HFFc6 (cell line): ENCODE data around the gene CEP57L1. TPM values are rescaled to one million over a fixed set of nuclear protein-coding genes. Genes with fewer than 3 reads are reported as not detected.
"Not testable (repeated sequence)": the region's sequence is repeated elsewhere in the genome, so short reads cannot be mapped to it uniquely, and the experiment has no call there.

Experiments used
- DNase-seq: peaks from one replicate; pipeline ENCODE4 v3.0.0-alpha.2; 2018
- H3K27ac Mint-ChIP-seq: 2 replicates; pipeline ENCODE4 v1.8.0; 2020; ENCODE audit warnings: mild to moderate bottlenecking, mixed read lengths
- H3K27me3 Mint-ChIP-seq: 2 replicates; pipeline ENCODE4 v1.8.0; 2021; ENCODE audit warnings: mild to moderate bottlenecking, moderate library complexity, mixed read lengths; ENCODE audit not compliant: insufficient read depth
- H3K36me3 Mint-ChIP-seq: 2 replicates; pipeline ENCODE4 v1.8.0; 2021; ENCODE audit warnings: low read depth, mixed read lengths
- H3K4me1 Mint-ChIP-seq: 2 replicates; pipeline ENCODE4 v1.8.0; 2020; ENCODE audit warnings: low read depth, mixed read lengths
- H3K4me3 Mint-ChIP-seq: 2 replicates; pipeline ENCODE4 v1.8.0; 2020; ENCODE audit warnings: mild to moderate bottlenecking, moderate library complexity, mixed read lengths
- H3K9me3 Mint-ChIP-seq: 2 replicates; pipeline ENCODE4 v1.8.0; 2020; ENCODE audit warnings: mild to moderate bottlenecking, mixed read lengths
- total RNA-seq, 6 experiments: library from RNA; stranded (reverse); fragmentation: NEBNext Ultra II Directional; extraction: Animal tissue kit (Norgen Biotek cat#: 25700); gene quantifications; 2 replicates in 1 of 6; 3 replicates in 5 of 6; pipeline ENCODE4 v1.2.3, GENCODE V29; 2021
- TF ChIP-seq, protein P1 (sequence below): fragments of 200-600 bp; sonication (generic); IDR thresholded peaks from 2 replicates; pipeline ENCODE4 v1.5.0; 2021; ENCODE audit warnings: antibody characterized with exemption, mild to moderate bottlenecking

Gene CEP57L1
- total RNA-seq, 6 experiments from 2014 or later: 16.3 to 24.9 (median 21.6) TPM

DNA sequence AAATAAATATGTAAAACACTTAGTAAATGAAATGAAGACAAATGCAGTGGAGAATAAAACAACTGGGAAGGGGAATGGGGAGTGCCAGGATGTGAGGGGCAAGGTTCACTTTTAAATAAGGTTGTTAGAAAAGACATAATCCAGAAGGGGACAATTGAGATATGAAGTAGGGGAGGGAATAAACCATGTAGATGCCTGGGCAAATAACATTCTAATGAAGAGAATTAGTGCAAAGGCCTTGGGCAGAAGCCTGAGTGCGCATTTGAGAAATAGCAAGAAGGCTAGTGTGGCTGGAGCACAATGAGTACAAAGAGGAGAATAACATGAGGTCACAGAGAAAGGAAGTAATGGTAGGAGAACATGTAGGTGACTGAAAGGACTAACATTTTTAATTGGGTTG lies 2.4 kb downstream of the CEP57L1 start:
- no peak overlapping the region for H3K4me3 Mint-ChIP-seq
- no peaks in the 10 kb centered on the region for H3K27me3 Mint-ChIP-seq
- peaks cover 32% of the 10 kb centered on the region for H3K36me3 Mint-ChIP-seq
- TF ChIP-seq, protein P1, sequence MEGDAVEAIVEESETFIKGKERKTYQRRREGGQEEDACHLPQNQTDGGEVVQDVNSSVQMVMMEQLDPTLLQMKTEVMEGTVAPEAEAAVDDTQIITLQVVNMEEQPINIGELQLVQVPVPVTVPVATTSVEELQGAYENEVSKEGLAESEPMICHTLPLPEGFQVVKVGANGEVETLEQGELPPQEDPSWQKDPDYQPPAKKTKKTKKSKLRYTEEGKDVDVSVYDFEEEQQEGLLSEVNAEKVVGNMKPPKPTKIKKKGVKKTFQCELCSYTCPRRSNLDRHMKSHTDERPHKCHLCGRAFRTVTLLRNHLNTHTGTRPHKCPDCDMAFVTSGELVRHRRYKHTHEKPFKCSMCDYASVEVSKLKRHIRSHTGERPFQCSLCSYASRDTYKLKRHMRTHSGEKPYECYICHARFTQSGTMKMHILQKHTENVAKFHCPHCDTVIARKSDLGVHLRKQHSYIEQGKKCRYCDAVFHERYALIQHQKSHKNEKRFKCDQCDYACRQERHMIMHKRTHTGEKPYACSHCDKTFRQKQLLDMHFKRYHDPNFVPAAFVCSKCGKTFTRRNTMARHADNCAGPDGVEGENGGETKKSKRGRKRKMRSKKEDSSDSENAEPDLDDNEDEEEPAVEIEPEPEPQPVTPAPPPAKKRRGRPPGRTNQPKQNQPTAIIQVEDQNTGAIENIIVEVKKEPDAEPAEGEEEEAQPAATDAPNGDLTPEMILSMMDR: no peak
- H3K9me3 Mint-ChIP-seq: no peaks in the 10 kb centered on the region
- peaks cover 37% of the 10 kb centered on the region for H3K4me1 Mint-ChIP-seq
- no peak for DNase-seq
- H3K27ac Mint-ChIP-seq: no peak overlapping the region

DNA sequence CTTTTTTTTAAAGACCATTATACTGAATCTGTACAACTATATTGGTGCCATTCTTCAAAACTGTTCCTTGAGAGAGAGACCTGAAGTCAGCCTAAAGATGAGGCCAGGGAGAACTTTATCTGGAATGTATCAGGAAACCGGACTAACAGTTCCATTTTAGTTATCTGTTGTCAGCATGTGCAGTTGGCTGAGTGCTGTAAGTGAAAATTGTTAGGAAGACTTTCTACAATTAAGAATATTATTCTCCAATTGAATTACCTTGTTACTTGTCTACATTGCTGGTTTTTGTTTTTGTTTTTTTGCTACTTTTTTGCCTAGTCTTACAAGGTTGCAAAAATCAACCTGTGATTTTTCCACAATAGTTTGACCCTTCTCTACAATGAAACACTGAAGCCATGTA lies 7.5 kb downstream of the CEP57L1 start:
- Mint-ChIP-seq H3K4me3 (no peak overlapping the region), H3K36me3 (peaks cover 24% of the 10 kb centered on the region), H3K4me1 (peaks cover 17% of the 10 kb centered on the region), H3K27ac (no peak overlapping the region), H3K9me3 (no peaks in the 10 kb centered on the region), H3K27me3 (no peaks in the 10 kb centered on the region)
- DNase-seq: no peak
- TF ChIP-seq, protein P1: no peak

DNA sequence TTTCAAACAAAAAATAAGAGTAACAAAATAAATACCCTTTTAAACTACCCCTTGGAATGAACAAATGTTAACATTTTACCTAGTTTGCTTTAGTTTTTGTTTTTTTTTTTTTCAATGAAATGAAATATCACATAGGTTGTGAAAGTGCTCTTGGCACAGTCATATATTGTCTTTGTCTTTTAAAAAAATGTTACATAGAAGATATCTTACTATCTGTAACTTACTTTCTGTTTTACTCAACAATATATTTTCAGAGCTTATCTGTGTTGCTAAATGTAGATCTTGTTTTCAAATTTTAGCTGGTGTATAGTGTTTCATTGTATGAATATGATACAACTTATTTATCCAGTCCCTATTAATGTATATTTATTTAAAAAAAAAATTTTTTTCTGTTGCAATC lies 8.6 kb downstream of the CEP57L1 start:
- TF ChIP-seq, protein P1: no peak
- H3K4me1 Mint-ChIP-seq: peaks cover 11% of the 10 kb centered on the region; the same call in 1 of the 2 replicates
- H3K36me3 Mint-ChIP-seq: peaks cover 14% of the 10 kb centered on the region
- no peaks in the 10 kb centered on the region for H3K9me3 Mint-ChIP-seq
- DNase-seq: no peak
- no peak overlapping the region for H3K4me3 Mint-ChIP-seq
- no peak overlapping the region for H3K27ac Mint-ChIP-seq
- no peaks in the 10 kb centered on the region for H3K27me3 Mint-ChIP-seq

DNA sequence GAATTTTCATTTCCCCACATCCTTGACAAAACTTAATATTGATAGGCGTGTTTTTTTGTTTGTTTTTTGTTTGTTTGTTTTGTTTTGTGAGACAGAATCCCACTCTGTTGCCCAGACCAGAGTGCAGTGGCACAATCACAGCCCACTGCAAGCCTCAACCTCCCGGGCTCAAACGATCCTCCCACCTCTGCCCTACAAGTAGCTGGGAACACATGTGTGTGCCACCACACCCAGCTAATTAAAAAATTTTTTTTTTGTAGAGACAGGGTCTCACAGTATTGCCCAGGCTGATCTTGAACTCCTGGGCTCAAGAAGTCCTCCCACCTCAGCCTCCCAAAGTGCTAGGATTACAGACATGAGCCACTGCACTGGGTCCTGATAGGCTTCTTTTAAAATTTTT lies 9.2 kb downstream of the CEP57L1 start:
- peaks cover 7% of the 10 kb centered on the region; the same call in 1 of the 2 replicates for H3K4me1 Mint-ChIP-seq
- peaks cover 11% of the 10 kb centered on the region; the same call in 1 of the 2 replicates for H3K36me3 Mint-ChIP-seq

DNA sequence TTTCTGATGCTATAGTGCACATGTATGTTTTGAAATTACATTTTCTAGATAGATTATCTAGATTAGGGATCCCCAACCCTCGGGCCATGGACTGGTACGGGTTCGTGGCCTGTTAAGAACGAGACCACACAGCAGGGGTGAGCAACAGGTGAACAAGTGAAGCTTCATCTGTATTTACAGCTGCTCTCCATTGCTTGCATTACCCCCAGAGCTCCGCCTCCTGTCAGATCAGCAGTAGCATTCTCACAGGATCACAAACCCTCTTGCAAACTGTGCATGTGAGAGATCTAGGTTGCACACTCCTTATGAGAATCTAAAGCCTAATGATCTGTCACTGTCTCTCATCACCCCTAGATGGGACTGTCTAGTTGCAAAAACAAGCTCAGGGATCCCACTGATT lies 10.4 kb downstream of the CEP57L1 start:
- no peaks in the 10 kb centered on the region for H3K27me3 Mint-ChIP-seq
- H3K36me3 Mint-ChIP-seq: peaks cover 23% of the 10 kb centered on the region
- DNase-seq: no peak
- no peak overlapping the region for H3K27ac Mint-ChIP-seq
- H3K4me3 Mint-ChIP-seq: no peak overlapping the region
- peaks cover 11% of the 10 kb centered on the region; the same call in 1 of the 2 replicates for H3K9me3 Mint-ChIP-seq
- peaks cover 7% of the 10 kb centered on the region; the same call in 1 of the 2 replicates for H3K4me1 Mint-ChIP-seq
- TF ChIP-seq, protein P1: no peak

More for the DNA sequence above, 9.2 kb downstream of the CEP57L1 start:
- DNase-seq: no peak
- Mint-ChIP-seq H3K27ac (no peak overlapping the region), H3K27me3 (no peaks in the 10 kb centered on the region), H3K9me3 (no peaks in the 10 kb centered on the region), H3K4me3 (no peak overlapping the region)
- TF ChIP-seq, protein P1: no peak

DNA sequence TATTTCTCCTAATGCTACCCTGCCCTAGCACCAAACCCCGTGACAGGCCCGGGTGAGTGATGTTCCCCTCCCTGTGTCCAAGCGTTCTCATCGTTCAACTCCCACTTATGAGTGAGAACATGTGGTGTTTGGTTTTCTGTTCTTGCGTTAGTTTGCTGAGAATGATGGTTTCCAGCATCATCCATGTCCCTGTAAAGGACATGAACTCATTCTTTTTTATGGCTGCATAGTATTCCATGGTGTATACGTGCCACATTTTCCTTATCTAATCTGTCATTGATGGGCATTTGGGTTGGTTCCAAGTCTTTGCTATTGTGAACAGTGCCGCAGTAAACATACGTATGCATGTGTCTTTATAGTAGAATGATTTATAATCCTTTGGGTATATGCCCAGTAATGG lies 14.4 kb downstream of the CEP57L1 start:
- H3K36me3 Mint-ChIP-seq: peaks cover 23% of the 10 kb centered on the region
- H3K27me3 Mint-ChIP-seq, DNase-seq, H3K4me1 Mint-ChIP-seq, H3K4me3 Mint-ChIP-seq, H3K27ac Mint-ChIP-seq: not testable (repeated sequence)
- peaks cover 11% of the 10 kb centered on the region; the same call in 1 of the 2 replicates for H3K9me3 Mint-ChIP-seq

DNA sequence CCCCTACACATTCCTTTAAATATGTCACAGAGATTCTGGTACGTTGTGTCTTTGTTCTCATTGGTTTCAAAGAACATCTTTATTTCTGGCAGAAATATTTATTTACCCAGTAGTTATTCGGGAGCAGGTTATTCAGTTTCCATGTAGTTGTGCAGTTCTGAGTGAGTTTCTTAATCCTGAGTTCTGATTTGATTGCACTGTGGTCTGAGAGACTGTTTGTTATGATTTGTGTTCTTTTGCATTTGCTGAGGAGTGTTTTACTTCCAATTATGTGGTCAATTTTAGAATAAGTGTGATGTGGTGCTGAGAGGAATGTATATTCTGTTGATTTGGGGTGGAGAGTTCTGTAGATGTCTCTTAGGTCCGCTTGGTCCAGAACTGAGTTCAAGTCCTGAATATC lies 17.4 kb downstream of the CEP57L1 start:
- not testable (repeated sequence) for H3K27me3 Mint-ChIP-seq, DNase-seq, H3K4me3 Mint-ChIP-seq, H3K27ac Mint-ChIP-seq, H3K4me1 Mint-ChIP-seq
- Mint-ChIP-seq H3K9me3 (peaks cover 11% of the 10 kb centered on the region; the same call in 1 of the 2 replicates), H3K36me3 (peaks cover 23% of the 10 kb centered on the region)
